ENCODE data around the gene CCDC91.

Gene CCDC91

GRCh38 chr12:28582672-28583376 is 392.6 kb downstream of the CCDC91 start:
- no peak for DNase-seq (ENCODE audit: low read depth in 2 of 2)

- DNase-seq (ENCODE audit: low read depth in 2 of 2), result no peak
These were observed 393.5 kb downstream of the CCDC91 start for GRCh38 chr12:28583701-28584261.

GRCh38 chr12:28585146-28585545 is 394.9 kb downstream of the CCDC91 start:
- no peak for DNase-seq (ENCODE audit: low read depth in 2 of 2)

- no peak for DNase-seq (ENCODE audit: low read depth in 2 of 2)
These were observed 396.2 kb downstream of the CCDC91 start for GRCh38 chr12:28586481-28586880.

- no peak for DNase-seq (ENCODE audit: low read depth in 2 of 2)
These were observed 401.6 kb downstream of the CCDC91 start for GRCh38 chr12:28591831-28592230.
